ENCODE results near the gene PAN2. TPM values are rescaled to one million over a fixed set of nuclear protein-coding genes. Genes with fewer than 3 reads are reported as not detected.

PAN2 gene
- total RNA-seq, 1 experiment from 2014 or later: 75.0 TPM

- TF ChIP-seq, protein P1, sequence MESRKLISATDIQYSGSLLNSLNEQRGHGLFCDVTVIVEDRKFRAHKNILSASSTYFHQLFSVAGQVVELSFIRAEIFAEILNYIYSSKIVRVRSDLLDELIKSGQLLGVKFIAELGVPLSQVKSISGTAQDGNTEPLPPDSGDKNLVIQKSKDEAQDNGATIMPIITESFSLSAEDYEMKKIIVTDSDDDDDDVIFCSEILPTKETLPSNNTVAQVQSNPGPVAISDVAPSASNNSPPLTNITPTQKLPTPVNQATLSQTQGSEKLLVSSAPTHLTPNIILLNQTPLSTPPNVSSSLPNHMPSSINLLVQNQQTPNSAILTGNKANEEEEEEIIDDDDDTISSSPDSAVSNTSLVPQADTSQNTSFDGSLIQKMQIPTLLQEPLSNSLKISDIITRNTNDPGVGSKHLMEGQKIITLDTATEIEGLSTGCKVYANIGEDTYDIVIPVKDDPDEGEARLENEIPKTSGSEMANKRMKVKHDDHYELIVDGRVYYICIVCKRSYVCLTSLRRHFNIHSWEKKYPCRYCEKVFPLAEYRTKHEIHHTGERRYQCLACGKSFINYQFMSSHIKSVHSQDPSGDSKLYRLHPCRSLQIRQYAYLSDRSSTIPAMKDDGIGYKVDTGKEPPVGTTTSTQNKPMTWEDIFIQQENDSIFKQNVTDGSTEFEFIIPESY (IDR thresholded peaks at IDR 0.05; ENCODE audit: extremely low read depth, insufficient replicate concordance, low read length): no peak
- TF ChIP-seq ELF1 (IDR thresholded peaks at IDR 0.05; ENCODE audit: borderline replicate concordance, low read depth): peak; percentile 52; the same call in 1 of the 2 replicates
- no peak for TF ChIP-seq ZFX (IDR thresholded peaks at IDR 0.05)
- TF ChIP-seq EGR1 (IDR thresholded peaks at IDR 0.05; ENCODE audit: low read depth): peak; percentile 58
- peak; percentile 98 for TF ChIP-seq SP1 (IDR thresholded peaks at IDR 0.05; ENCODE audit: low read depth)
- TF ChIP-seq REST (IDR thresholded peaks at IDR 0.05; ENCODE audit: low read depth): no peak
These were observed at the start of gene PAN2 (continued) for GRCh38 chr12:56333679-56334489.

GRCh38 chr12:56382611-56383010 is 48.8 kb upstream of the PAN2 start:
- ATAC-seq (no peak), DNase-seq (ENCODE audit: low read depth, low spot score) (no peak)
- Histone ChIP-seq H3K36me3 (ENCODE audit: control insufficient read depth in 1 of 2, insufficient read depth in 2 of 2, low read length in 2 of 2) (no peaks in the 10 kb centered on the region), H3K27ac (ENCODE audit: low read depth, low read length) (no peak overlapping the region), H4K20me1 (ENCODE audit: insufficient read depth) (no peaks in the 10 kb centered on the region), H3K79me2 (ENCODE audit: insufficient read depth, low read length) (no peaks in the 10 kb centered on the region), H3K4me2 (ENCODE audit: low read length) (no peak overlapping the region), H3K4me1 (ENCODE audit: control insufficient read depth in 1 of 2, insufficient read depth in 2 of 2, low read length in 2 of 2) (peaks cover 0 to 16% of the 10 kb centered on the region in 2 experiments; a peak in 2 of 4 replicates), H3K4me3 (replicated peaks in 1 of 2; ENCODE audit: low read depth in 1 of 2, low read length in 2 of 2) (no peak overlapping the region), H3K9ac (ENCODE audit: low read length) (no peak overlapping the region), H3K27me3 (ENCODE audit: insufficient read depth, low read length) (no peaks in the 10 kb centered on the region), H2AFZ (ENCODE audit: low read depth, low read length, poor library complexity, severe bottlenecking) (no peak overlapping the region), H3K9me2 (ENCODE audit: insufficient read depth) (no peaks in the 10 kb centered on the region), H3K9me3 (ENCODE audit: control insufficient read depth in 1 of 2, insufficient read depth in 1 of 2, low read depth in 1 of 2, low read length in 2 of 2) (no peaks in the 10 kb centered on the region)
- ChIA-PET CTCF (no interaction called here), RAD21 (ENCODE audit: low non-redundant PET in 1 of 2, low total read pairs in 2 of 2, uncharacterized antibody in 2 of 2, unreplicated experiment in 2 of 2) (no interaction called here), POLR2A (no interaction called here)
- no TSS peak for BruUV-seq (replicated peaks)
- intact Hi-C loops (cut with micrococcal nuclease): no loop called here
- TF ChIP-seq ZFX (IDR thresholded peaks at IDR 0.05) (no peak), TCF7L2 (IDR thresholded peaks at IDR 0.05; ENCODE audit: borderline replicate concordance, extremely low read depth, insufficient read depth, insufficient read length) (no peak), CEBPB (IDR thresholded peaks at IDR 0.05; ENCODE audit: low read depth) (no peak), FOSL1 (IDR thresholded peaks at IDR 0.05; ENCODE audit: low read depth) (no peak), SIN3A (IDR thresholded peaks at IDR 0.05; ENCODE audit: low read depth) (no peak), YY1 (IDR thresholded peaks at IDR 0.05; ENCODE audit: extremely low read depth, insufficient replicate concordance, low read depth, low read length) (no peak), CBX3 (IDR thresholded peaks at IDR 0.05; ENCODE audit: low read depth) (no peak), EZH2 (IDR thresholded peaks at IDR 0.05) (no peak)
